ENCODE data around the gene SH2D3C.

The SH2D3C gene

DNA sequence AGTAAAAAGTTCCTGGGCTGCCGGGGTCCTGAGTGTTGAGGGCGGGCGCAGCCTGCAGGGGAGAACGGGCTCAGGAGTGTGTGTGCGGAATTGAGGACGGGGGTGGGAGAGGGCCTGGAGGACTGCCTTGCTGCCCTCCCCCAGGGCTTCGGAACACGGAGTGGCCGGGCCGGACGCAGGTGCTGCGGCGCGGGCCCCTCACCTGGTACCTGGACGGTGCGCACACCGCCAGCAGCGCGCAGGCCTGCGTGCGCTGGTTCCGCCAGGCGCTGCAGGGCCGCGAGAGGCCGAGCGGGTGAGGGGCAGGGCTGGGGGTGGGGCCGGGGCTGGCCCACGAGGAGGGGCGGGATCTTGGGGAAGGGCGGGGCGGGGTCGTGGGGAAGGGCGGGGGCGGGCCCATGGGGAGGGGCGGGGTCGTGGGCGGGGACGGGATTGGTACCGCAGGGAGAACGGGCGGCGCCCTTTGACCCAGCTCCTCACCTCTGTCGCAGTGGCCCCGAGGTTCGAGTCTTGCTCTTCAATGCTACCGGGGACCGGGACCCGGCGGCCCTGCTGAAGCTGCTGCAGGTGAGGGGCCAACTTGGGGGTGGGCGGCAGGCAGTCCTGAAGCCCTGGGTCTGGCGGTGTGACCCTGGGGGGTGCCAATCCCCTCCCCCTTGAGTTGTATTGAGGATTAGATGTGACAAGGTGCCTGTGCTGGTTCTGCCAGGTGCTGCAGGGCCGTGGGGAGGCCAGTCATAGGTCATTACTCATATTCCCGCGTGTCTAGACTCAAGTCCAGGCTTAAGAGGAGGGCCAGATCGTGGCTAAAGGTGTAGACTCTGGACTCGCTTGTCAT, 31.3 kb upstream of the SH2D3C start:
- Histone ChIP-seq H3K4me1 (ENCODE audit: insufficient read depth, low read length, severe bottlenecking) (no peaks in the 10 kb centered on the region), H3K27me3 (ENCODE audit: insufficient read depth, low read length) (no peaks in the 10 kb centered on the region), H4K20me1 (ENCODE audit: insufficient read depth, low read length) (no peaks in the 10 kb centered on the region), H3K4me2 (ENCODE audit: low read length) (no peak overlapping the region), H3K36me3 (ENCODE audit: insufficient read depth, low read length) (peaks cover 71% of the 10 kb centered on the region), H3K9ac (ENCODE audit: low read length) (no peak overlapping the region), H3K9me3 (ENCODE audit: low read length) (no peaks in the 10 kb centered on the region), H3K9me2 (ENCODE audit: low read depth, low read length) (no peaks in the 10 kb centered on the region), H3K27ac (ENCODE audit: low read depth, low read length, poor library complexity, severe bottlenecking) (no peak overlapping the region), H3K4me3 (ENCODE audit: low read depth, low read length, poor library complexity, severe bottlenecking) (no peak overlapping the region), H3F3A (ENCODE audit: insufficient read depth, low read length) (no peaks in the 10 kb centered on the region), H3K79me2 (ENCODE audit: insufficient read depth, low read length) (no peaks in the 10 kb centered on the region), H2AFZ (ENCODE audit: low read length) (no peak overlapping the region)
- TF ChIP-seq EZH2 (IDR thresholded peaks at IDR 0.05; ENCODE audit: borderline replicate concordance, low read length), result no peak
- TF ChIP-seq, protein P1, sequence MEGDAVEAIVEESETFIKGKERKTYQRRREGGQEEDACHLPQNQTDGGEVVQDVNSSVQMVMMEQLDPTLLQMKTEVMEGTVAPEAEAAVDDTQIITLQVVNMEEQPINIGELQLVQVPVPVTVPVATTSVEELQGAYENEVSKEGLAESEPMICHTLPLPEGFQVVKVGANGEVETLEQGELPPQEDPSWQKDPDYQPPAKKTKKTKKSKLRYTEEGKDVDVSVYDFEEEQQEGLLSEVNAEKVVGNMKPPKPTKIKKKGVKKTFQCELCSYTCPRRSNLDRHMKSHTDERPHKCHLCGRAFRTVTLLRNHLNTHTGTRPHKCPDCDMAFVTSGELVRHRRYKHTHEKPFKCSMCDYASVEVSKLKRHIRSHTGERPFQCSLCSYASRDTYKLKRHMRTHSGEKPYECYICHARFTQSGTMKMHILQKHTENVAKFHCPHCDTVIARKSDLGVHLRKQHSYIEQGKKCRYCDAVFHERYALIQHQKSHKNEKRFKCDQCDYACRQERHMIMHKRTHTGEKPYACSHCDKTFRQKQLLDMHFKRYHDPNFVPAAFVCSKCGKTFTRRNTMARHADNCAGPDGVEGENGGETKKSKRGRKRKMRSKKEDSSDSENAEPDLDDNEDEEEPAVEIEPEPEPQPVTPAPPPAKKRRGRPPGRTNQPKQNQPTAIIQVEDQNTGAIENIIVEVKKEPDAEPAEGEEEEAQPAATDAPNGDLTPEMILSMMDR (IDR thresholded peaks at IDR 0.05; ENCODE audit: low read length), result no peak

DNA sequence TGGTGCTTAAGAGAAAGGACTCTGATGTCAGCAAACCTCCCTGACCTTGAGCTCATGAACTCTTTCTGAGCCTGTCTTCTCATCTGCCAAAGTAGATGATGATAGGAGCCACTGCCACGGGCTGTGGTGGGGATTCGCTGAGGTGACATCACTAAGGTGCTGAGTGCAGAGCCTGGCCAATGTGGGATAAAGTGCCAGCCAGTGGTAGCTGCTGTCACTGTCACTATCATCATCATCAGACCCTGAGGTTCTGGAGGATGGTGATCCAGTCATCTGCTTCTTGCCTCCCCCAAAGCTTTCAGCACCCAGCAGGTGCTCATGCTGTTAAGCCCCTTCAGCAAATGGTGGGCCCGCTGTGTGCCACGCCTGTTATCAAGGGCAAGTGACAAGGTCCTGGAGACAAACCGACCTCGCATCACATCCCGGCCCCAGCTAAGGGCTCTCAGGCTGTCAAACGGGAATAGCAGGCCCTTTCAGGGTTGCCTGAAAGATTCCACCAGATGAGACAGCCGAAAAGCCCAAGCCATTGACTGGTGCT, 30.6 kb upstream of the SH2D3C start:
- peak overlapping the region; percentile 40 for H3K27ac ChIP-seq (ENCODE audit: low read depth, low read length, poor library complexity, severe bottlenecking)
- H3K9me2 ChIP-seq (ENCODE audit: low read depth, low read length), result no peaks in the 10 kb centered on the region
- TF ChIP-seq, protein P1 (IDR thresholded peaks at IDR 0.05; ENCODE audit: low read length), result no peak
- no peak for TF ChIP-seq EZH2 (IDR thresholded peaks at IDR 0.05; ENCODE audit: borderline replicate concordance, low read length)
- H4K20me1 ChIP-seq (ENCODE audit: insufficient read depth, low read length), result no peaks in the 10 kb centered on the region
- no peaks in the 10 kb centered on the region for H3F3A ChIP-seq (ENCODE audit: insufficient read depth, low read length)
- H3K4me1 ChIP-seq (ENCODE audit: insufficient read depth, low read length, severe bottlenecking), result peaks cover 4% of the 10 kb centered on the region
- H3K9me3 ChIP-seq (ENCODE audit: low read length), result no peaks in the 10 kb centered on the region
- no peaks in the 10 kb centered on the region for H3K27me3 ChIP-seq (ENCODE audit: insufficient read depth, low read length)
- no peak overlapping the region for H3K9ac ChIP-seq (ENCODE audit: low read length)
- H2AFZ ChIP-seq (ENCODE audit: low read length), result no peak overlapping the region
- peaks cover 71% of the 10 kb centered on the region for H3K36me3 ChIP-seq (ENCODE audit: insufficient read depth, low read length)
- no peak overlapping the region for H3K4me3 ChIP-seq (ENCODE audit: low read depth, low read length, poor library complexity, severe bottlenecking)
- H3K79me2 ChIP-seq (ENCODE audit: insufficient read depth, low read length), result no peaks in the 10 kb centered on the region
- no peak overlapping the region for H3K4me2 ChIP-seq (ENCODE audit: low read length)

DNA sequence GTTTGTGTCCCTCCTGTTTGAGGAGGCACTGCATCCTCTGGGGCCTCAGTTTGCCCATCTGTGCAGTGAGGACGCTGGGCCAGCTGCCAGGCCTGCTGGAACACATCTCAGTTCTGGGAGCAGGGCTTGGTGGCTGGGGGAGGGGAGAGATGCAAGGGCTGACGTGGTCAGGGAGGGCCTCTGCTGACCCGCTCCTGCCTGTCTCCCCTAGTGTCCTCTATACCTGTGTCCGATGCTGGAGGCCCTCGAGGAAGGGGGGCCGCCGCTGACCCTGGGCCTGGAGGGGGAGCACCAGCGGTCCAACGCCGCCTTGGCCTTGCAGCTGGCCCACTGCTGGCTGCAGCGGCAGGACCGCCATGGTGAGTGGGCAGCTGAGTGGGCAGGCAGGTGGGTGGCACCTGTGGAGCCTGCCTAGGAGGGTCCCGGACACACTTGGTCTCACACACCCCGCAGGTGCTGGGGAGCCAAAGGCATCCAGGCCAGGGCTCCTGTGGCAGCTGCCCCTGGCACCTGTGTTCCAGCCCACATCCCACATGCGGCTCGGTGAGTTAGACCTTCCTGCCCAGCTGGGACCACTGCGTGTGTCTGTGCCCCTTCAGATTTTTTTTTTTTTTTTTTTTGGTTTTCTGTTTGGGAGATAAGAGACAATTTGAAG, 30.0 kb upstream of the SH2D3C start:
- peaks cover 67% of the 10 kb centered on the region for H3K36me3 ChIP-seq (ENCODE audit: insufficient read depth, low read length)
- H4K20me1 ChIP-seq (ENCODE audit: insufficient read depth, low read length), result no peaks in the 10 kb centered on the region
- H3K27ac ChIP-seq (ENCODE audit: low read depth, low read length, poor library complexity, severe bottlenecking), result peak overlapping the region; percentile 40

More for the DNA sequence above, 30.0 kb upstream of the SH2D3C start:
- H3K4me1 ChIP-seq (ENCODE audit: insufficient read depth, low read length, severe bottlenecking), result peaks cover 10% of the 10 kb centered on the region
- no peak overlapping the region for H3K4me2 ChIP-seq (ENCODE audit: low read length)
- H3K9me2 ChIP-seq (ENCODE audit: low read depth, low read length), result no peaks in the 10 kb centered on the region
- no peaks in the 10 kb centered on the region for H3F3A ChIP-seq (ENCODE audit: insufficient read depth, low read length)
- H3K9me3 ChIP-seq (ENCODE audit: low read length), result no peaks in the 10 kb centered on the region
- no peaks in the 10 kb centered on the region for H3K27me3 ChIP-seq (ENCODE audit: insufficient read depth, low read length)
- no peak for TF ChIP-seq EZH2 (IDR thresholded peaks at IDR 0.05; ENCODE audit: borderline replicate concordance, low read length)
- TF ChIP-seq, protein P1 (IDR thresholded peaks at IDR 0.05; ENCODE audit: low read length), result no peak
- H3K79me2 ChIP-seq (ENCODE audit: insufficient read depth, low read length), result peaks cover 4% of the 10 kb centered on the region; the same call in 1 of the 2 replicates
- H3K4me3 ChIP-seq (ENCODE audit: low read depth, low read length, poor library complexity, severe bottlenecking), result no peak overlapping the region
- no peak overlapping the region for H3K9ac ChIP-seq (ENCODE audit: low read length)
- no peak overlapping the region for H2AFZ ChIP-seq (ENCODE audit: low read length)

All from OCI-LY1 (cell line).